GM12875 (cell line): ENCODE results near the gene ATP13A1.

Experiments
- H3K4me3 ChIP-seq: one replicate; pipeline ENCODE4 v1.5.1; 2011; ENCODE audit warnings: low read depth, low read length, control low read depth
- TF ChIP-seq, protein P1 (sequence below): IDR thresholded peaks from 2 replicates; pipeline ENCODE4 v1.5.1; 2011; ENCODE audit warnings: low read depth, mild to moderate bottlenecking, control low read depth, inconsistent platforms, low read length, moderate library complexity, borderline replicate concordance; ENCODE audit not compliant: insufficient read depth

ATP13A1 gene

DNA sequence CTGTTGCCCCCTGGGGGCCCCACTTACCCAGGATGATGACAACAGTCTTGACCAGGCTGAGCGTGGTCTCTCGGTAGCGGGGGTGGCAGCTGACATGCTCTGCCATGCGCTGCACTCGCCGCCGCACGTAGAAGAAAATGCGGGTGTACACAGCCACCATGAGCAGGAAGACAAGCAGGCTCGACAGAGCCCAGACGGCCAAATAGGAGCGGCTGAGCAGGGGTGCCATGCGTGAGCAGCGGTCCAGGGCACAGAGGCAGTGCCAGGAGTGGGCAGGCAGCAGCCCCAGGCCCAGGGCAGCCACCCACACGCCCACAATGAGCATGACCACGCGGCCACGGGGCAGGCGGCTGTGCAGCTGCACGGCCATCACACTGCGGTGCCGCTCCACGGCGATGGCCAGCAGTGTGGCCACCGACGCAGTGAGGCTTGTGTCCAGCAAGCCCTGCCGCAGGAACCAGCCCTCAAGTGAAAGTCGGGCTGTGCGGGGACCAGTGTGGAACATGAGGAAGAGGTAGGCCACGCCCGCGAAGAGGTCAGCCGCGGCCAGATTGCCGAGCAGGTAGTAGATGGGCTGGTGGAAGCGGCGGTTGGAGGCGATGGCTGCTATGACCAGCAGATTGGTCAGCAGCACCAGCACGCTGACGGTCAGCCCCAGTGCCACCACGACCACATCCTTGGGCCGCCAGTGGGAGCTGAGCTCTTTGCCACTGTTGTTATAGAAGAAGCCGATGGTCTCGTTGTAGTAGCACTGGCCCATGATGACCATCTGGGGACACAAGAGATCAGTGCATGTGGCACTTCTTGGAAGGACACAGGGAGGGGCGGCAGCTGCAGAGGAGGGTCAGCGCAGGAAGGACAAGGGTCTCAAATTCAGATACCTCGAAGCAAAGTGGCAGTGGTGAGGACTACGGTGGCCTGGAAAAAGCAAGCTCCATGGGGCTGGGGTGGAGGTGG is 36.7 kb downstream of the ATP13A1 start:
- TF ChIP-seq, protein P1, sequence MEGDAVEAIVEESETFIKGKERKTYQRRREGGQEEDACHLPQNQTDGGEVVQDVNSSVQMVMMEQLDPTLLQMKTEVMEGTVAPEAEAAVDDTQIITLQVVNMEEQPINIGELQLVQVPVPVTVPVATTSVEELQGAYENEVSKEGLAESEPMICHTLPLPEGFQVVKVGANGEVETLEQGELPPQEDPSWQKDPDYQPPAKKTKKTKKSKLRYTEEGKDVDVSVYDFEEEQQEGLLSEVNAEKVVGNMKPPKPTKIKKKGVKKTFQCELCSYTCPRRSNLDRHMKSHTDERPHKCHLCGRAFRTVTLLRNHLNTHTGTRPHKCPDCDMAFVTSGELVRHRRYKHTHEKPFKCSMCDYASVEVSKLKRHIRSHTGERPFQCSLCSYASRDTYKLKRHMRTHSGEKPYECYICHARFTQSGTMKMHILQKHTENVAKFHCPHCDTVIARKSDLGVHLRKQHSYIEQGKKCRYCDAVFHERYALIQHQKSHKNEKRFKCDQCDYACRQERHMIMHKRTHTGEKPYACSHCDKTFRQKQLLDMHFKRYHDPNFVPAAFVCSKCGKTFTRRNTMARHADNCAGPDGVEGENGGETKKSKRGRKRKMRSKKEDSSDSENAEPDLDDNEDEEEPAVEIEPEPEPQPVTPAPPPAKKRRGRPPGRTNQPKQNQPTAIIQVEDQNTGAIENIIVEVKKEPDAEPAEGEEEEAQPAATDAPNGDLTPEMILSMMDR = no peak
- H3K4me3 ChIP-seq = peak overlapping the region; percentile 79

DNA sequence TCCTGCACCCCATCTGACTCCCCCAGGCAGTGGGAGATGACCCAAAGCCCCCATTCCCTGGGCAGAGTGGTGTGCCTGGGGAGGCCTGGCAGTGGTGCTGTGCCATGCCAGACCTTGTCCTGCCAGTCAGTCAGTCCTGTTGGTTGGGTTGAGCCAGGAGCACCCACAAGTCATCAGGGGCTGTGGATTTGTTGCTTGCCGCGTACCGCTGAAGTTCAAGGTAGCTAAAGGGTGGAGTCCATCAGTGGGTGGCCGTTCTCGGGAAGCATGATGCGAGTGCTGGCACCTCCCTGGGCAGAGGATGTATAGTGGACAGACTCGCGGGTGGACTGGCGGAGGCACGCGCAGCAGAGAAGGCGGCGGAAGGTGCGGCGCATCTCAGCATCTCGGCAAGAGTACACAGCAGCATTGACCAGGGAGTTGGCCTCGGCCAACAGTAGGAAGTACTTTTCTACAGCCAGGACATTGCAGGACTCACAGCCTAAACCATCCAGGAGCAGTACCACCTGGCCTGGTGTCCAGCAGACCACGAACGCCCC is 39.4 kb downstream of the ATP13A1 start:
- TF ChIP-seq, protein P1 = no peak
- H3K4me3 ChIP-seq = no peak overlapping the region

DNA sequence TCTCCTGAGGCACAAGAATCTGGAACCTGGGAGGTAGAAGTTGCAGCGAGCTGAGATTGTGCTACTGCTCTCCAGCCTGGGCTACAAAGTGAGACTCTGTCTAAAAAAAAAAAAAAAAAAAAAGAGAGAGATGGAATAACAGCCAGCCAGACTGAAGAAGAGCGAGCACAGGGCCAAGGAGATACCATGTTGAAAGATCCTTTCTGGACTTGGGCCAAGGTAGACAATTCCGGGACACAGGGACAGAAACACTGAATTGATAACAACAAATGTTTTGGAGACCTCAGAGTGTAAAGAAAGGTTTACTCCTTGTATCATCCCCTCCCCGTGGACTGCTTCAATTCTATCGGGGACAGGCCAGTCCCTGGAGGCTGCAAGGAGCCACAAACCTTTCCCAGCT is 40.1 kb downstream of the ATP13A1 start:
- H3K4me3 ChIP-seq = no peak overlapping the region
- TF ChIP-seq, protein P1 = no peak

DNA sequence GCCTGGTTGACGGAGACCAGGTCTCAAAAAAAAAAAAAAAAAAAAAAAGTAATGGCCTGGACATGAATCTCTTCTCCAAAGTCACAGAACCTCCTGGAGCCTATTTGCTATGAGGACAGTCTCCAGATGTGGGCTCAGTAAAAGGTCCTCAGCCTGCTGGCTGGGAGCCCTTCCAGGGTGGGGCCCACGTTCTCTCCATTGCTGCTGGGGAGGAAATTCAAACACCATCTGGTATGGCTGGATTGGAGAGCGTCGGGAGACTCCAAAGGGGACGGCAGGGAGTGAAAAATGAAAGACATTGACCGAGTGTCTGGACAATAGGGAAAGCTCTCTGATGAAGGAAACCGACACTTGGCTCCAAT is 43.6 kb downstream of the ATP13A1 start:
- TF ChIP-seq, protein P1 = no peak
- no peak overlapping the region for H3K4me3 ChIP-seq

DNA sequence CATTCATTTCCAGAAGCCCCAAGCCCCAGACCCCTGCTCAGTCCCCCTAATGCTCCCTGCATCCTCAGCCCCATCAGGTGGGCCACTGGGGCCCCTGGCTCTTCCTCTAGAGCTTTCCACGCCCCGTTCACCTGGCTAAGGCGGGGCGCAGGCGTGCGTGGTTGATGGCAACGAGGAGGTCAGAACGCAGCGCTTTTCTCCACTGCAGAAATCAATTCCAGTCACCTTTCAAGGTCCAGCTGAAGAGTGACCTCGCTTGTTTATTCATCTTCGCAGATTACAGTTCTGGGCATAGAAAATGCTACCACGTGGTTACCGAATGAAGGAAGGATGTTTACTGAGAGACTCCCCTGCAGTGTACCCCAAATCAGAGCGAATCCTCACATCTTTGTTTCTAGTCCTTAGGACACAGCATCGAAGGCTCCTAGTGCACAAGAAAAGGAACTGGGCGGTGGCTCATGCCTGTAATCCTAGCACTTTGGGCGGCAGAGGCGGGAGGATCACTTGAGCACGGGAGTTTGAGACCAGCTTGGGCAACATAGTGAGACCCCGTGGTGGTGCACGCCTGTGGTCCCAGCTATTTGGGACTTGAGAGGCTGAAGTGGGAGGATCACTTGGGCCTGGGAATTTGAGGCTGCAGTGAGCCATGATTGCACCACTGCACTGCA is 44.2 kb downstream of the ATP13A1 start:
- H3K4me3 ChIP-seq = peak overlapping the region; percentile 43
- TF ChIP-seq, protein P1 = no peak

DNA sequence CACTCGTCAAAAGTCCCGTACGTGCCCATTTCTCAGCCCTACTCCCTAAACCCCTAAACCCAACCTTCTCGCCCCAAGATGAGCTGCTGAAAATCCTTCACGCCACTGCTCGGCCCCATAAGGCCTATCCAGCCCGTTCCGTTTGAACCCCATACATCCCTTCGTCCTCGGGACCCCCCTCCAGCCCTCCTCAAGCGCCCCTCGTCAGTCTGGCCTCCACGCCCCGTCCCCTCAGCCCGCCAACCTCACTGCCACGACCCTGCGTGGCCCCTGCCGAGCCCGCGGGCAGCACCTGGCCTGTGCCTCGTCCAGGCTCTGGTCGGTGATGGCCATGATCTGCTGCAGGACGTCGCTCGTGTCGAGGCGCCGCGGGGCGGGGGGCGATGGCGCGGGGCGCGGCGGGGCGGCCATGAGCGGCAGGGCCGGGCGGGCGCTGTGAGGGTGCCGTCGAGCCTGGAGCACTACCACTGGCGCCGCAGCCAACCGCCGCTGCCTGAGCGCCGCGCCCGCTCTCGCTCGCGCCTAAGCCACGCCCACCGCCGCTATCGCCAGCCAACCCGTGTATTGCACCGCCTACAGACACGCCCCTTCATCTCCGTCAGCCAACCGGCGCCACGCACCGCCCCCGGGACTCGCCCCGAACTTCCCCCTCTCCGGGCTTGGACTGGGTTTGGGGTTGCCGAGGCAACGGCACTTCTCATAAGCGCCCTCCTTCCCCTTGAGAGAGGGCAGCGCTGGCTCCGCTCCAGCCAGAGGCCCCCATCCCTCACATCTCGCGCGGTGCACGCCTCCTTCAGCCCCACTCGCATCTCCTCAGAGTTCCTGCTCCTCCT is 45.0 kb downstream of the ATP13A1 start, which contains the start of gene PBX4:
PBX4 (minus strand) TSS at position 469 of the 833 bp plus-strand sequence; CDS start at position 411, 58 bp downstream.
- TF ChIP-seq, protein P1 = no peak
- H3K4me3 ChIP-seq = peak within 1 kb of the TSS; percentile 68
